Activated CD4-positive, alpha-beta T cell treated with anti-CD3 and anti-CD28 coated beads, Interleukin-2, amount 10 ng/mL, durations not matched to agents 7 days and 5 days (primary cell): ENCODE measurements around the gene TRIM44. TPM values are rescaled to one million over a fixed set of nuclear protein-coding genes. Genes with fewer than 3 reads are reported as not detected.

ENCODE experiments used
- CTCF ChIA-PET: fragments of 350-600 bp; sonication (Branson Sonifier 250); formaldehyde crosslinking; loops from one replicate; lab custom pipeline; 2021; ENCODE audit warnings: antibody characterized with exemption; lab: Charles Lee
- POLR2A ChIA-PET: fragments of 350-600 bp; sonication (Branson Sonifier 250); formaldehyde crosslinking; loops from one replicate; lab custom pipeline; 2021; ENCODE audit warnings: antibody characterized with exemption; lab: Charles Lee
- DNase-seq: peaks from one replicate; pipeline ENCODE4 v3.0.0-alpha.2; 2020
- H3K27ac Mint-ChIP-seq: one replicate; pipeline ENCODE4 v1.8.0; 2021; ENCODE audit warnings: mild to moderate bottlenecking, moderate library complexity, mixed read lengths
- H3K27me3 Mint-ChIP-seq: one replicate; pipeline ENCODE4 v1.8.0; 2021; ENCODE audit warnings: mixed read lengths
- H3K36me3 Mint-ChIP-seq: one replicate; pipeline ENCODE4 v1.8.0; 2021; ENCODE audit warnings: low read depth, mixed read lengths
- H3K4me1 Mint-ChIP-seq: one replicate; pipeline ENCODE4 v1.8.0; 2021; ENCODE audit warnings: mixed read lengths
- H3K4me3 Mint-ChIP-seq: one replicate; pipeline ENCODE4 v1.8.0; 2021; ENCODE audit warnings: mild to moderate bottlenecking, moderate library complexity, mixed read lengths
- H3K9me3 Mint-ChIP-seq: one replicate; pipeline ENCODE4 v1.8.0; 2021; ENCODE audit warnings: mixed read lengths
- total RNA-seq, 2 experiments: library from RNA; stranded (reverse); gene quantifications; one replicate each; pipeline ENCODE4 v1.2.3, GENCODE V29; 2021

The TRIM44 gene
- total RNA-seq, 2 experiments from 2014 or later, result 34.9 to 42.6 TPM

GRCh38 chr11:35622070-35622469, 40.5 kb upstream of the TRIM44 start:
- DNase-seq, result no peak
- no peak overlapping the region for H3K27ac Mint-ChIP-seq
- H3K9me3 Mint-ChIP-seq, result no peaks in the 10 kb centered on the region
- H3K27me3 Mint-ChIP-seq, result peaks cover 68% of the 10 kb centered on the region
- CTCF ChIA-PET, result no interaction called here
- peaks cover 9% of the 10 kb centered on the region for H3K4me1 Mint-ChIP-seq
- H3K36me3 Mint-ChIP-seq, result no peaks in the 10 kb centered on the region
- H3K4me3 Mint-ChIP-seq, result no peak overlapping the region
- POLR2A ChIA-PET, result no interaction called here

GRCh38 chr11:35623621-35624168, 38.9 kb upstream of the TRIM44 start:
- H3K36me3 Mint-ChIP-seq, result no peaks in the 10 kb centered on the region
- no peaks in the 10 kb centered on the region for H3K9me3 Mint-ChIP-seq
- ChIA-PET CTCF (no interaction called here), POLR2A (no interaction called here)
- no peak overlapping the region for H3K27ac Mint-ChIP-seq
- no peak overlapping the region for H3K4me3 Mint-ChIP-seq
- peaks cover 68% of the 10 kb centered on the region for H3K27me3 Mint-ChIP-seq
- H3K4me1 Mint-ChIP-seq, result peaks cover 4% of the 10 kb centered on the region
- no peak for DNase-seq

GRCh38 chr11:35624316-35624715, 38.3 kb upstream of the TRIM44 start:
- no peak overlapping the region for H3K4me3 Mint-ChIP-seq
- CTCF ChIA-PET, result interaction anchor here (0.6 kb wide), 1 partner anchor 26 kb away, joined by 3 read pairs; no protein-coding TSS in a partner anchor
- POLR2A ChIA-PET, result no interaction called here
- no peak for DNase-seq
- H3K4me1 Mint-ChIP-seq, result peaks cover 4% of the 10 kb centered on the region
- H3K9me3 Mint-ChIP-seq, result no peaks in the 10 kb centered on the region
- H3K27me3 Mint-ChIP-seq, result peaks cover 73% of the 10 kb centered on the region
- H3K27ac Mint-ChIP-seq, result no peak overlapping the region
- H3K36me3 Mint-ChIP-seq, result no peaks in the 10 kb centered on the region

GRCh38 chr11:35624781-35625180, 37.8 kb upstream of the TRIM44 start:
- Mint-ChIP-seq H3K27ac (no peak overlapping the region), H3K4me1 (peaks cover 3% of the 10 kb centered on the region), H3K9me3 (no peaks in the 10 kb centered on the region), H3K36me3 (no peaks in the 10 kb centered on the region), H3K27me3 (peaks cover 72% of the 10 kb centered on the region), H3K4me3 (no peak overlapping the region)
- CTCF ChIA-PET, result interaction anchor here (0.6 kb wide), 1 partner anchor 25 kb away, joined by 3 read pairs; no protein-coding TSS in a partner anchor
- POLR2A ChIA-PET, result no interaction called here
- no peak for DNase-seq

GRCh38 chr11:35626501-35626900, 36.1 kb upstream of the TRIM44 start:
- Mint-ChIP-seq H3K27me3 (peaks cover 65% of the 10 kb centered on the region), H3K9me3 (no peaks in the 10 kb centered on the region), H3K27ac (no peak overlapping the region), H3K4me3 (no peak overlapping the region), H3K4me1 (no peaks in the 10 kb centered on the region), H3K36me3 (no peaks in the 10 kb centered on the region)
- ChIA-PET POLR2A (no interaction called here), CTCF (no interaction called here)
- DNase-seq, result no peak

GRCh38 chr11:35629511-35629910, 33.1 kb upstream of the TRIM44 start:
- Mint-ChIP-seq H3K27me3 (peaks cover 50% of the 10 kb centered on the region), H3K4me3 (no peak overlapping the region), H3K9me3 (no peaks in the 10 kb centered on the region), H3K27ac (no peak overlapping the region), H3K4me1 (no peaks in the 10 kb centered on the region), H3K36me3 (no peaks in the 10 kb centered on the region)
- POLR2A ChIA-PET, result no interaction called here
- CTCF ChIA-PET, result no interaction called here
- no peak for DNase-seq

- CTCF ChIA-PET, result no interaction called here
- POLR2A ChIA-PET, result no interaction called here
These were observed 32.7 kb upstream of the TRIM44 start for GRCh38 chr11:35629914-35630313.

GRCh38 chr11:35631891-35632290, 30.7 kb upstream of the TRIM44 start:
- Mint-ChIP-seq H3K9me3 (no peaks in the 10 kb centered on the region), H3K36me3 (no peaks in the 10 kb centered on the region), H3K27ac (no peak overlapping the region), H3K4me1 (no peaks in the 10 kb centered on the region), H3K27me3 (peaks cover 43% of the 10 kb centered on the region), H3K4me3 (no peak overlapping the region)
- ChIA-PET POLR2A (no interaction called here), CTCF (no interaction called here)
- DNase-seq, result no peak

More at GRCh38 chr11:35629914-35630313, 32.7 kb upstream of the TRIM44 start:
- no peak for DNase-seq
- Mint-ChIP-seq H3K27me3 (peaks cover 48% of the 10 kb centered on the region), H3K4me1 (no peaks in the 10 kb centered on the region), H3K9me3 (no peaks in the 10 kb centered on the region), H3K4me3 (no peak overlapping the region), H3K27ac (no peak overlapping the region), H3K36me3 (no peaks in the 10 kb centered on the region)

- Mint-ChIP-seq H3K27ac (no peak overlapping the region), H3K4me3 (no peak overlapping the region), H3K36me3 (no peaks in the 10 kb centered on the region), H3K4me1 (no peaks in the 10 kb centered on the region), H3K27me3 (peaks cover 41% of the 10 kb centered on the region), H3K9me3 (no peaks in the 10 kb centered on the region)
- CTCF ChIA-PET, result no interaction called here
- POLR2A ChIA-PET, result no interaction called here
- DNase-seq, result no peak
These were observed 30.3 kb upstream of the TRIM44 start for GRCh38 chr11:35632301-35632700.

- Mint-ChIP-seq H3K27me3 (peaks cover 31% of the 10 kb centered on the region), H3K27ac (no peak overlapping the region), H3K4me3 (no peak overlapping the region), H3K36me3 (no peaks in the 10 kb centered on the region), H3K4me1 (no peaks in the 10 kb centered on the region), H3K9me3 (no peaks in the 10 kb centered on the region)
- no peak for DNase-seq
- ChIA-PET POLR2A (no interaction called here), CTCF (no interaction called here)
These were observed 28.6 kb upstream of the TRIM44 start for GRCh38 chr11:35633827-35634423.

GRCh38 chr11:35635933-35636332, 26.6 kb upstream of the TRIM44 start:
- no peak overlapping the region for H3K4me3 Mint-ChIP-seq
- no peak for DNase-seq
- no peak overlapping the region for H3K27ac Mint-ChIP-seq
- CTCF ChIA-PET, result no interaction called here
- H3K27me3 Mint-ChIP-seq, result peaks cover 17% of the 10 kb centered on the region
- no peaks in the 10 kb centered on the region for H3K36me3 Mint-ChIP-seq
- no peaks in the 10 kb centered on the region for H3K4me1 Mint-ChIP-seq
- H3K9me3 Mint-ChIP-seq, result no peaks in the 10 kb centered on the region
- POLR2A ChIA-PET, result no interaction called here

- Mint-ChIP-seq H3K27ac (no peak overlapping the region), H3K4me1 (no peaks in the 10 kb centered on the region), H3K36me3 (no peaks in the 10 kb centered on the region), H3K27me3 (peaks cover 7% of the 10 kb centered on the region), H3K9me3 (no peaks in the 10 kb centered on the region), H3K4me3 (no peak overlapping the region)
- POLR2A ChIA-PET, result no interaction called here
- DNase-seq, result no peak
- CTCF ChIA-PET, result no interaction called here
These were observed 22.9 kb upstream of the TRIM44 start for GRCh38 chr11:35639591-35640179.

- CTCF ChIA-PET, result no interaction called here
- H3K27me3 Mint-ChIP-seq, result peaks cover 3% of the 10 kb centered on the region
- no peak overlapping the region for H3K27ac Mint-ChIP-seq
- POLR2A ChIA-PET, result no interaction called here
- H3K4me1 Mint-ChIP-seq, result no peaks in the 10 kb centered on the region
- no peaks in the 10 kb centered on the region for H3K36me3 Mint-ChIP-seq
- no peak for DNase-seq
- no peak overlapping the region for H3K4me3 Mint-ChIP-seq
- no peaks in the 10 kb centered on the region for H3K9me3 Mint-ChIP-seq
These were observed 21.2 kb upstream of the TRIM44 start for GRCh38 chr11:35641171-35641897.
